ENCODE data around the gene WDPCP. TPM values are rescaled to one million over a fixed set of nuclear protein-coding genes. Genes with fewer than 3 reads are reported as not detected.

Gene WDPCP
- total and polyA plus RNA-seq, 2 of the 8 experiments (the other 6 are each of a cell fraction or from before 2014, with no cell fraction given), result 9.3 to 25.8 TPM

DNA sequence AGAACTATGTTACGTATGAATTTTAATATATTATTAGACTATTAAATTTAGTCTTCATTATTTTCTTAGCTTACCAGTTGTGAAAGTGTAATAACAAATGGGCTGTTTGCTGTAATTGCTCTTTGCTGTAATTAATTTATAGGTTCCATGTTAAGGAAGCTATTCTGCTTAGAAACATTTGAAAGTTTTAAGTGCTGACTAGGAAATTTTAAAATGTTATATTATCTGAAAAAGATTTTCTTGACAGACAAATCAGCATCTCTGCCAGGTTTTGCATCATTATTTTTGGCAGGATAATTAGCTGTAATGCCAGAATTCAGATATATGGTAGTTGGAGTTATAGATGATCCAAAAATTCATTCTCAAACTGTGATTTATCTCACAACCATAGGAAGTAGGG is 495.4 kb downstream of the WDPCP start:
- Histone ChIP-seq H3K4me3 (ENCODE audit: extremely low read depth in 1 of 4, insufficient read depth in 2 of 4, low read depth in 3 of 4, low read length in 4 of 4) (no peak overlapping the region), H2BK12ac (ENCODE audit: low read depth, low read length) (no peak overlapping the region), H4K8ac (ENCODE audit: extremely low read depth, insufficient read depth, low read length) (no peak overlapping the region), H3K4me2 (ENCODE audit: insufficient read depth in 1 of 2, low read depth in 2 of 2, low read length in 2 of 2) (no peak overlapping the region), H3K4ac (replicated peaks; ENCODE audit: insufficient read length, low read depth, low read length) (no peak overlapping the region), H3K79me1 (ENCODE audit: low read depth, low read length) (no peaks in the 10 kb centered on the region), H4K5ac (ENCODE audit: insufficient read length, low read depth, low read length) (no peak overlapping the region), H3K9ac (replicated peaks in 1 of 4; ENCODE audit: extremely low read depth in 1 of 4, low read depth in 3 of 4, low read length in 3 of 4) (no peak overlapping the region), H3K23me2 (ENCODE audit: low read depth, low read length) (no peaks in the 10 kb centered on the region), H3K27ac (ENCODE audit: low read depth, low read length) (no peak overlapping the region), H2BK15ac (ENCODE audit: low read length) (no peak overlapping the region), H3K79me2 (ENCODE audit: control insufficient read depth in 1 of 2, insufficient read depth in 2 of 2, low read length in 2 of 2) (no peaks in the 10 kb centered on the region), H2BK20ac (ENCODE audit: low read length) (no peak overlapping the region), H3K36me3 (ENCODE audit: control insufficient read depth in 2 of 4, insufficient read depth in 4 of 4, low read length in 3 of 4) (no peaks in the 10 kb centered on the region), H4K20me1 (replicated peaks in 1 of 2; ENCODE audit: control insufficient read depth in 1 of 2, insufficient read depth in 2 of 2, low read length in 2 of 2) (no peaks in the 10 kb centered on the region), H2BK120ac (replicated peaks; ENCODE audit: low read depth, low read length) (no peak overlapping the region), H3K14ac (ENCODE audit: insufficient read length) (no peak overlapping the region), H3K23ac (ENCODE audit: insufficient read length) (no peak overlapping the region), H3K27me3 (replicated peaks in 1 of 4; ENCODE audit: control insufficient read depth in 3 of 4, extremely low read depth in 1 of 4, insufficient read depth in 3 of 4, low read length in 3 of 4) (no peaks in the 10 kb centered on the region), H4K91ac (replicated peaks; ENCODE audit: insufficient read length, low read length) (no peak overlapping the region), H3K18ac (ENCODE audit: extremely low read depth, low read length) (no peak overlapping the region), H2AK5ac (ENCODE audit: low read depth, low read length) (no peak overlapping the region), H2AFZ (ENCODE audit: low read length) (no peak overlapping the region), H3K4me1 (replicated peaks in 1 of 4; ENCODE audit: control insufficient read depth in 3 of 4, insufficient read depth in 4 of 4, low read length in 3 of 4) (no peaks in the 10 kb centered on the region), H3K9me3 (ENCODE audit: insufficient read depth in 2 of 2, low read depth in 1 of 2, low read length in 1 of 2) (no peaks in the 10 kb centered on the region), H2BK5ac (ENCODE audit: low read depth, low read length) (no peak overlapping the region), H3K56ac (replicated peaks; ENCODE audit: insufficient read length, low read depth, low read length) (no peak overlapping the region)
- FAIRE-seq (no peak), DNase-seq (ENCODE audit: low read depth in 1 of 2, low spot score in 2 of 2) (no peak)
- WGBS, 2 experiments (ENCODE audit: extremely low coverage in 1 of 2, insufficient coverage in 1 of 2, insufficient read length in 1 of 2, insufficient replicate concordance in 2 of 2, low coverage in 1 of 2, low lambda C conversion rate in 2 of 2, missing lambda C conversion rate in 1 of 2), result 0% methylated on average over 1 of the region's 1 CpG; no CpG with 5 or more reads in 1 of the 2 experiments
- TF ChIP-seq CEBPB (IDR thresholded peaks at IDR 0.05; ENCODE audit: low read depth, low read length) (no peak), HDAC2 (IDR thresholded peaks at IDR 0.05; ENCODE audit: borderline replicate concordance in 1 of 2, low read depth in 2 of 2, low read length in 2 of 2) (no peak), GTF2F1 (IDR thresholded peaks at IDR 0.05; ENCODE audit: borderline replicate concordance, low read depth, low read length) (no peak), HDAC6 (IDR thresholded peaks at IDR 0.05; ENCODE audit: low read depth, low read length) (no peak), SP1 (IDR thresholded peaks at IDR 0.05; ENCODE audit: low read depth, low read length) (no peak), TAF1 (IDR thresholded peaks at IDR 0.05; ENCODE audit: low read depth, low read length) (no peak), ASH2L (IDR thresholded peaks at IDR 0.05; ENCODE audit: low read length) (no peak), CHD2 (IDR thresholded peaks at IDR 0.05; ENCODE audit: low read length) (no peak), NANOG (IDR thresholded peaks at IDR 0.05; ENCODE audit: insufficient read depth, low read depth, low read length, poor library complexity, severe bottlenecking) (no peak), POLR2A (IDR thresholded peaks at IDR 0.05; ENCODE audit: control extremely low read depth in 1 of 2, low read depth in 2 of 2, low read length in 2 of 2) (no peak), TCF12 (IDR thresholded peaks at IDR 0.05; ENCODE audit: low read depth, low read length) (no peak), EZH2 (IDR thresholded peaks at IDR 0.05; ENCODE audit: low read depth, low read length, severe bottlenecking) (no peak), PHF8 (conservative IDR thresholded peaks at IDR 0.05; ENCODE audit: low read depth, low read length) (no peak), SIX5 (IDR thresholded peaks at IDR 0.05; ENCODE audit: low read depth, low read length) (no peak), JUND (IDR thresholded peaks at IDR 0.05; ENCODE audit: low read length) (no peak)
- TF ChIP-seq, protein P1, sequence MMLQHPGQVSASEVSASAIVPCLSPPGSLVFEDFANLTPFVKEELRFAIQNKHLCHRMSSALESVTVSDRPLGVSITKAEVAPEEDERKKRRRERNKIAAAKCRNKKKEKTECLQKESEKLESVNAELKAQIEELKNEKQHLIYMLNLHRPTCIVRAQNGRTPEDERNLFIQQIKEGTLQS (IDR thresholded peaks at IDR 0.05; ENCODE audit: insufficient read depth, low read depth, low read length), result no peak
- CTCF ChIA-PET (ENCODE audit: partially characterized antibody), result interaction anchor here (1.1 to 1.6 kb wide), 4 partner anchors 13 to 95 kb away, joined by 3 to 6 read pairs (median 4); no protein-coding TSS in a partner anchor
- POLR2A ChIA-PET (ENCODE audit: partially characterized antibody), result no interaction called here
